GM12892 (cell line): Measurements from ENCODE around the gene MBNL1.

Experiments
- POLR2A ChIP-seq: IDR thresholded peaks from 2 replicates; pipeline ENCODE4 v1.6.1; 2011; ENCODE audit warnings: low read depth, low read length, control low read depth
- POLR2AphosphoS5 ChIP-seq: IDR thresholded peaks from 2 replicates; pipeline ENCODE4 v1.6.1; 2011; ENCODE audit warnings: low read depth, low read length, control low read depth
- TAF1 ChIP-seq: IDR thresholded peaks from 2 replicates; pipeline ENCODE4 v1.6.1; 2011; ENCODE audit warnings: low read depth, mild to moderate bottlenecking, control low read depth, low read length, borderline replicate concordance

DNA sequence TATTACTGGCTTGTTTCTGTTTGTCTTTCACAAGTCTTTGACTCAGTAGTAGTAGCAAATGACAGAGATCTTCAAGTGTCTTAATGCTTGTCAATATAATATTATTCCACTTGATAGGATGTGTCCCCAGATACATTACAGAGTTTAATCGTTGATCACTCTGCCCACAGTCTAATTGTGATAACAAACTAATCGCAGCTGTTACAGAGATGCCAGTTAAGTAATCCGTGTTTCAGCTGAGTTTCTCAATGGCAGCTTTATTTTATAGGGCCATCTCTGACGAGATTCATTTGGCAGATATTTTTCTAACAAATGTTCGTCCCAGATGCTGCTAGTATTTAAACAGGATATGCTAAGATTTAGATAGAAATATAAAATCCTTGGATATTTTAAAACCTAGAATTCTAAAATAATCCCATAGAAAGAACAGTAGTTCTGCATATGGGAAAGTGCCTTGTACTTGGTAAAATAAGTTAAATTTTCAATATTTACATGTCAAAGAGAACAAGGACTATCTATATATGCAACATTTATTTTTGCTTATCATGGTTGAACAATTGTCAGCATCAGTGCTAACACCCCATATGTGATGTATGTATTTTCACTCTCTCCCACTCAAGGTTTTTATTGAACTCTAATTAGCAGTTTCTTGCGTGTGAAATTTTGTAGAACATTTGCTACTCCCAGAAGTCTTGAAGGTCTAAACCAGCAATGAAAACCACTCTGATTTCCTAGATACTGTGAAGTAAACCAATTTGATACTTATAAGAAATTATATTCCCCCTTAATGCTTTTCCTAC, 185.5 kb downstream of the MBNL1 start:
- TF ChIP-seq POLR2A (no peak), POLR2AphosphoS5 (no peak), TAF1 (no peak)
